ENCODE data around the gene CRY2. TPM values are rescaled to one million over a fixed set of nuclear protein-coding genes. Genes with fewer than 3 reads are reported as not detected.

CRY2 gene
- total and polyA plus RNA-seq, 8 donors = 15.3 to 29.4 (median 20.7) TPM

DNA sequence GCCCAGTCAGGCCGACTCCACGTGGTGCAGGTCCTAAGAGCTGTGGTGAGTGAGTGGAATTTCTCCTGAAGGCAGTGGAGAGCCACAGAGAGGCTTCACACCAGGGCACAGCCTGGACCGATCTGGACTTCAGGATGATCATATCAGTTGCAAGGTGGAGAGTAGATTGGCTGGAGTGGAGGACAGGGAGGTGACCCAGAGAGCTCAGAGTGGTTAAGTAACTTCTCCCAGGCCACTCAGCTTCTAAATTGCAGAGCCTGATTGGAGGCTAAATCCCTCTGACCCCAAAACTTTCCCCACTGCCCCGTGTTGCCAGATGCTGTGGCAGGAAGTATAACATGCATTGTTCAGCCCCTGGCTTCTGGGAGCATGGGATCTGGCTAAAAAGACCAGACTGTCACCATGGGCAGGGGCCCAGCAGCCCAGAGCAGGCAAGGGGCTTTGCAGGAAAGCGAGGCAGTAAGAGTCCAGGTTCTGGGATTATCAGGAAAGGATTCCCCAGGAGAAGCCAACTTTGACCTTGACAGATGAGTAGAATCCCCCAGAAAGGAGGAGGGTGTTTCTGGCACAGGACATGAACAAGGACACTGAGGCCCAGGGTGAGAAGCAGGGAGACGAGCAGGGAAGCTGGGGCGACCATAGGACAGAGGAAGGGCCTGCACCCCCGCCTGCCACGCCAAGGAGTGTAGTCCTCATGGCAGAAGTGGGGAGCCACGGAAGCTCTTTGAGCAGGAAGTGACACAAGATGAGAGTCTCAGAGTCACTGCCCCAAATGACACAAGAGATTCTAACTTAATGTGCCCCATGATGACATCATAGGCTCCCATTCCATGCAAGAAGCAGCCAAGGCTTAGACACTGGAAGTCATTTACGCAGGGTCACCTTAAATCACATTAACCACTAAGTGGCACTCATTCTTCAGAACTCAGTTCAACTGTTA lies 37.5 kb upstream of the CRY2 start:
- H3K36me3 ChIP-seq = peaks cover 0 to 17% (median 4%) of the 10 kb centered on the region in 3 donors
- intact Hi-C loops (cut with DNase I) = no loop called here
- no peaks in the 10 kb centered on the region for H3K27me3 ChIP-seq
- H3K4me3 ChIP-seq = no peak overlapping the region
- H3K27ac ChIP-seq = no peak overlapping the region
- DNase-seq = no peak
- TF ChIP-seq, protein P1, sequence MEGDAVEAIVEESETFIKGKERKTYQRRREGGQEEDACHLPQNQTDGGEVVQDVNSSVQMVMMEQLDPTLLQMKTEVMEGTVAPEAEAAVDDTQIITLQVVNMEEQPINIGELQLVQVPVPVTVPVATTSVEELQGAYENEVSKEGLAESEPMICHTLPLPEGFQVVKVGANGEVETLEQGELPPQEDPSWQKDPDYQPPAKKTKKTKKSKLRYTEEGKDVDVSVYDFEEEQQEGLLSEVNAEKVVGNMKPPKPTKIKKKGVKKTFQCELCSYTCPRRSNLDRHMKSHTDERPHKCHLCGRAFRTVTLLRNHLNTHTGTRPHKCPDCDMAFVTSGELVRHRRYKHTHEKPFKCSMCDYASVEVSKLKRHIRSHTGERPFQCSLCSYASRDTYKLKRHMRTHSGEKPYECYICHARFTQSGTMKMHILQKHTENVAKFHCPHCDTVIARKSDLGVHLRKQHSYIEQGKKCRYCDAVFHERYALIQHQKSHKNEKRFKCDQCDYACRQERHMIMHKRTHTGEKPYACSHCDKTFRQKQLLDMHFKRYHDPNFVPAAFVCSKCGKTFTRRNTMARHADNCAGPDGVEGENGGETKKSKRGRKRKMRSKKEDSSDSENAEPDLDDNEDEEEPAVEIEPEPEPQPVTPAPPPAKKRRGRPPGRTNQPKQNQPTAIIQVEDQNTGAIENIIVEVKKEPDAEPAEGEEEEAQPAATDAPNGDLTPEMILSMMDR (IDR thresholded peaks at IDR 0.05) = no peak
- WGBS, 2 donors = 82 to 83% methylated on average over 11 of the region's 11 CpGs
- H3K4me1 ChIP-seq = peaks cover 10 to 20% (median 11%) of the 10 kb centered on the region in 3 donors
- no peak for ATAC-seq
- FAIRE-seq = no peak
- no peaks in the 10 kb centered on the region for H3K9me3 ChIP-seq

- Histone ChIP-seq H3K36me3 (peaks cover 0 to 17% (median 4%) of the 10 kb centered on the region in 3 donors), H3K27ac (no peak overlapping the region), H3K4me3 (no peak overlapping the region), H3K4me1 (peaks cover 10 to 20% (median 11%) of the 10 kb centered on the region in 3 donors), H3K9me3 (no peaks in the 10 kb centered on the region), H3K27me3 (no peaks in the 10 kb centered on the region)
- DNase-seq = no peak
- TF ChIP-seq, protein P1 (IDR thresholded peaks at IDR 0.05) = no peak
- 91 to 92% methylated on average over 21 to 23 of the region's 23 CpGs for WGBS, 2 donors
- no peak for FAIRE-seq
- ATAC-seq = no peak
- intact Hi-C loops (cut with DNase I) = no loop called here
Measured at GRCh38 chr11:45810431-45811108, 36.7 kb upstream of the CRY2 start.

DNA sequence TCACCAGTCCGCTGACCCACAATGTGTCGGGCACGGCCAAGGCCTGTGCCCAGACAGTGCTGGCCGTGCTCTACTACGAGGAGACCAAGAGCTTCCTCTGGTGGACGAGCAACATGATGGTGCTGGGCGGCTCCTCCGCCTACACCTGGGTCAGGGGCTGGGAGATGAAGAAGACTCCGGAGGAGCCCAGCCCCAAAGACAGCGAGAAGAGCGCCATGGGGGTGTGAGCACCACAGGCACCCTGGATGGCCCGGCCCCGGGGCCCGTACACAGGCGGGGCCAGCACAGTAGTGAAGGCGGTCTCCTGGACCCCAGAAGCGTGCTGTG lies 36.2 kb upstream of the CRY2 start:
- H3K4me1 ChIP-seq = peaks cover 6 to 20% (median 11%) of the 10 kb centered on the region in 3 donors
- ATAC-seq = no peak
- H3K4me3 ChIP-seq = no peak overlapping the region
- FAIRE-seq = no peak
- H3K9me3 ChIP-seq = no peaks in the 10 kb centered on the region
- 91 to 92% methylated on average over 17 of the region's 17 CpGs for whole genome bisulfite sequencing, 2 donors
- H3K27ac ChIP-seq = no peak overlapping the region
- H3K36me3 ChIP-seq = peaks cover 0 to 17% (median 4%) of the 10 kb centered on the region in 3 donors
- no peak for DNase-seq
- intact Hi-C loops (cut with DNase I) = no loop called here
- TF ChIP-seq, protein P1 (IDR thresholded peaks at IDR 0.05) = no peak
- H3K27me3 ChIP-seq = no peaks in the 10 kb centered on the region

DNA sequence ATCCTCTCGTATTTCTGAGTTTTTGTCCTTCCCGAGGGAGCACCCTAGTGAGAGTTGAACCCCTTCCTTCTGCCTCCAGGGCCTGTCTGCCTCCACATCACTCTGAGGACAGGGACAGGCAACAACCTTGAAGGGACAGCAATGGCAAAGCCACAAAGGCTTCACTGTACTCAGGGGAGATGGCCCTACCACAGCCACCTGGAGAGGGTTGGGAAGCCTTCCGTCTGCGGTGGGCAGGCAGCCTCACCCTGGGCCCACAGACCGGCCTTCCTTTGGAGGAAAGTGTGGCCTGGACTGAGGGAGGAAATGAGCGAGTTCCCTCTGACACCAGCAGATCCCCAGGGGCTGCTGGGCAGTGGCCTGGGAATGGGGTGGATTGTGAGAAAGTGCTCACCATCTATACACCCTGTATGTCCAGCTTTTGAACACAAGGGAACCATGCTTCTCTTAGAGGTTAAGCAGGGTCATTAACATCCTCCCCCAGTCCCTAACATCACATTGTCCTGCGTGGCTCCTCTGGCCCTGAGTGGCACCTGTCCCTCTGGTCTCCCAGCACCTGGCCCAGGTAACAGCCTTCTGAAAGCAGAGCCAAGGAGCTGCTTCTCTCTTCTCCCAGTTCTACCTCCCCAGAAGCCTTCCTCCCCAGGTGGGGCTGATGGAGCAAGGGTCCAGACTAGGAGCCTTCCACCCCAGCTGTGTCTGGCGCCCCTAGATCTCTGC lies 35.5 kb upstream of the CRY2 start:
- Histone ChIP-seq H3K27me3 (no peaks in the 10 kb centered on the region), H3K27ac (no peak overlapping the region), H3K4me3 (no peak overlapping the region), H3K9me3 (no peaks in the 10 kb centered on the region), H3K36me3 (peaks cover 0 to 17% (median 4%) of the 10 kb centered on the region in 3 donors), H3K4me1 (peaks cover 0 to 16% (median 11%) of the 10 kb centered on the region in 3 donors)
- ATAC-seq = no peak
- FAIRE-seq = no peak
- TF ChIP-seq, protein P1 (IDR thresholded peaks at IDR 0.05) = no peak
- no peak for DNase-seq
- WGBS, 2 donors = 85 to 87% methylated on average over 8 of the region's 8 CpGs
- intact Hi-C loops (cut with DNase I) = no loop called here

Data from pancreas (tissue), 10 donors.